ENCODE data around the gene S100A7A. TPM values are rescaled to one million over a fixed set of nuclear protein-coding genes. Genes with fewer than 3 reads are reported as not detected.

Gene S100A7A
- total and polyA plus RNA-seq, 8 donors, result 0.20 TPM; not detected in 7

DNA sequence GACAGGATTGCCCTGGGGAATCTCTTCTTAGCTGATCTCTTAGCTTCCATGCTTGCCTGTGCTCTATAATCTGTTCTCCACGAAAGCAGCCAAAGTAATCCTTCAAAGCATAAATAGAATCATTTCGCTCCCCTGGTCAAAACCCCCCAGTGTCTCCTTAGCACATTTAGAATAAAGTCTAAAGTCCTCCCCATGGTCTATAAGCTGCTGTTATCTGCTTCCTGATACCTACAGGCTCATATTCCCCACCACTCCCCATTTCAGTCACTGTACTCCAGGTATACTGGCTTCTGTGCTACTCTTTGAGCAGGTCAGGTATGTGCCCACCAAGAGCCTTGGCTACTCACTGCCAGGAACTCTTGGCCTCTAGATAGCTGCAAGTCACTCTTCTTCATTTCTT, 43.7 kb upstream of the S100A7A start:
- Histone ChIP-seq H3K9me3 (no peaks in the 10 kb centered on the region), H3K36me3 (no peaks in the 10 kb centered on the region), H3K27me3 (peaks cover 0 to 7% (median 0%) of the 10 kb centered on the region in 3 donors), H3K4me3 (no peak overlapping the region), H3K4me1 (no peaks in the 10 kb centered on the region), H3K27ac (no peak overlapping the region)
- TF ChIP-seq POLR2AphosphoS5 (IDR thresholded peaks at IDR 0.05) (no peak), EP300 (IDR thresholded peaks at IDR 0.05) (no peak), POLR2A (IDR thresholded peaks at IDR 0.05) (no peak), CTCF (IDR thresholded peaks at IDR 0.05) (no peak)
- intact Hi-C loops (cut with DNase I; ENCODE audit: low total_unique reads), result no loop called here
- no peak for DNase-seq
- WGBS, 5 donors, result 68 to 84% (median 75%) methylated on average over 2 of the region's 2 CpGs

GRCh38 chr1:153374071-153374470, 42.2 kb upstream of the S100A7A start:
- intact Hi-C loops (cut with DNase I; ENCODE audit: low total_unique reads), result no loop called here
- H3K4me3 ChIP-seq, result no peak overlapping the region
- WGBS, 5 donors, result 50 to 72% (median 61%) methylated on average over 2 of the region's 2 CpGs
- H3K27me3 ChIP-seq, result peaks cover 0 to 5% (median 0%) of the 10 kb centered on the region in 3 donors
- peak overlapping the region in 2 of 5 donors; percentile 36 to 46 for H3K27ac ChIP-seq
- TF ChIP-seq CTCF (IDR thresholded peaks at IDR 0.05) (no peak), POLR2A (IDR thresholded peaks at IDR 0.05) (no peak), EP300 (IDR thresholded peaks at IDR 0.05) (no peak), POLR2AphosphoS5 (IDR thresholded peaks at IDR 0.05) (no peak)
- no peak for DNase-seq
- H3K9me3 ChIP-seq, result no peaks in the 10 kb centered on the region
- no peaks in the 10 kb centered on the region for H3K4me1 ChIP-seq
- H3K36me3 ChIP-seq, result no peaks in the 10 kb centered on the region

- Histone ChIP-seq H3K4me3 (peak within 1 kb of the TSS in 1 of 4 donors; percentile 12), H3K36me3 (no peaks in the 10 kb centered on the region), H3K27ac (peak within 1 kb of the TSS in 2 of 5 donors; percentile 43 to 46), H3K27me3 (peaks cover 0 to 4% (median under 1%) of the 10 kb centered on the region in 3 donors), H3K9me3 (peaks cover 0 to 5% (median 3%) of the 10 kb centered on the region in 4 donors), H3K4me1 (no peaks in the 10 kb centered on the region)
- no peak for DNase-seq
- intact Hi-C loops (cut with DNase I; ENCODE audit: low total_unique reads), result no loop called here
- no peak for TF ChIP-seq EP300 (IDR thresholded peaks at IDR 0.05)
- no peak for TF ChIP-seq CTCF (IDR thresholded peaks at IDR 0.05)
- 71 to 91% (median 83%) methylated on average over 1 of the region's 1 CpG for WGBS, 5 donors
Observed at GRCh38 chr1:153375511-153375910, 40.8 kb upstream of the S100A7A start, which contains the start of gene S100A12. Gene S100A12, minus strand, starts transcription at chr1:153375621. Its CDS starts 1,029 bp downstream, at chr1:153374592.

- no peak for DNase-seq
- 82 to 89% (median 86%) methylated on average over 10 of the region's 10 CpGs for WGBS, 5 donors
- Histone ChIP-seq H3K4me3 (no peak overlapping the region), H3K27ac (no peak overlapping the region), H3K27me3 (peaks cover 0 to 9% (median 3%) of the 10 kb centered on the region in 3 donors), H3K4me1 (no peaks in the 10 kb centered on the region), H3K36me3 (no peaks in the 10 kb centered on the region), H3K9me3 (peaks cover 0 to 24% (median 18%) of the 10 kb centered on the region in 4 donors)
- intact Hi-C loops (cut with DNase I; ENCODE audit: low total_unique reads), result no loop called here
- TF ChIP-seq POLR2AphosphoS5 (IDR thresholded peaks at IDR 0.05), result no peak
- TF ChIP-seq CTCF (IDR thresholded peaks at IDR 0.05), result no peak
- TF ChIP-seq POLR2A (IDR thresholded peaks at IDR 0.05), result no peak
- no peak for TF ChIP-seq EP300 (IDR thresholded peaks at IDR 0.05)
Observed at GRCh38 chr1:153379591-153379990, 36.7 kb upstream of the S100A7A start.
